Subcutaneous abdominal adipose tissue (tissue), 5 donors: Measurements from ENCODE around the gene MAK.
"Not testable (repeated sequence)": the region's sequence is repeated elsewhere in the genome, so short reads cannot be mapped to it uniquely, and the experiment has no call there.

Experiments
- H3K27ac ChIP-seq: one replicate; pipeline ENCODE4 v1.7.0; 2013; ENCODE audit warnings: low read depth, mild to moderate bottlenecking, inconsistent platforms, low read length, moderate library complexity
- H3K27me3 ChIP-seq, 5 donors: one replicate each; pipeline ENCODE4 v1.7.0; 2013; ENCODE audit warnings: low read length in 5 of 5, inconsistent platforms in 1 of 5; ENCODE audit not compliant: control insufficient read depth in 5 of 5, insufficient read depth in 4 of 5
- H3K36me3 ChIP-seq, 5 donors: one replicate each; pipeline ENCODE4 v1.7.0; 2013; ENCODE audit warnings: low read length in 5 of 5; ENCODE audit not compliant: control insufficient read depth in 5 of 5, insufficient read depth in 5 of 5
- H3K4me1 ChIP-seq, 5 donors: one replicate each; pipeline ENCODE4 v1.7.0; 2013; ENCODE audit warnings: low read length in 5 of 5, mild to moderate bottlenecking in 3 of 5, moderate library complexity in 1 of 5; ENCODE audit not compliant: control insufficient read depth in 5 of 5, insufficient read depth in 5 of 5
- H3K4me3 ChIP-seq, 5 donors: one replicate each; pipeline ENCODE4 v1.7.0; 2013; ENCODE audit warnings: low read length in 5 of 5, low read depth in 1 of 5
- H3K9ac ChIP-seq, 5 donors: one replicate each; pipeline ENCODE4 v1.7.0; 2013; ENCODE audit warnings: low read length in 5 of 5, mild to moderate bottlenecking in 4 of 5, moderate library complexity in 3 of 5
- H3K9me3 ChIP-seq, 5 donors: one replicate each; pipeline ENCODE4 v1.7.0; 2013; ENCODE audit warnings: low read length in 5 of 5; ENCODE audit not compliant: control insufficient read depth in 5 of 5
- donor health status: healthy.
- donor health status: healthy.
- donor health status: healthy.
- donor health status: healthy.
- donor health status: healthy.

Gene MAK

GRCh38 chr6:10854922-10855632 is 16.7 kb upstream of the MAK start:
- Histone ChIP-seq H3K4me3 (no peak overlapping the region), H3K36me3 (no peaks in the 10 kb centered on the region), H3K9me3 (peaks cover 0 to 4% (median 0%) of the 10 kb centered on the region in 5 donors), H3K27me3 (no peaks in the 10 kb centered on the region), H3K9ac (no peak overlapping the region), H3K4me1 (no peaks in the 10 kb centered on the region), H3K27ac (no peak overlapping the region)

GRCh38 chr6:10853849-10854300 is 15.5 kb upstream of the MAK start:
- not testable (repeated sequence) for H3K27ac ChIP-seq, H3K36me3 ChIP-seq, H3K4me3 ChIP-seq, H3K9ac ChIP-seq, H3K4me1 ChIP-seq, H3K27me3 ChIP-seq, H3K9me3 ChIP-seq

GRCh38 chr6:10852361-10852960 is 14.1 kb upstream of the MAK start:
- Histone ChIP-seq H3K4me1 (no peaks in the 10 kb centered on the region), H3K27me3 (no peaks in the 10 kb centered on the region), H3K27ac (no peak overlapping the region), H3K4me3 (no peak overlapping the region), H3K9me3 (peaks cover 0 to 4% (median 0%) of the 10 kb centered on the region in 5 donors), H3K36me3 (no peaks in the 10 kb centered on the region), H3K9ac (no peak overlapping the region)

- Histone ChIP-seq H3K27ac (no peak overlapping the region), H3K36me3 (no peaks in the 10 kb centered on the region), H3K4me1 (no peaks in the 10 kb centered on the region), H3K4me3 (no peak overlapping the region), H3K9ac (no peak overlapping the region), H3K9me3 (peaks cover 0 to 4% (median 0%) of the 10 kb centered on the region in 5 donors), H3K27me3 (no peaks in the 10 kb centered on the region)
Measured at GRCh38 chr6:10850728-10851127, 12.4 kb upstream of the MAK start.

GRCh38 chr6:10849901-10850300 is 11.6 kb upstream of the MAK start:
- H3K27ac ChIP-seq: no peak overlapping the region
- H3K36me3 ChIP-seq: no peaks in the 10 kb centered on the region
- H3K9ac ChIP-seq: no peak overlapping the region
- H3K9me3 ChIP-seq: peaks cover 0 to 4% (median 0%) of the 10 kb centered on the region in 5 donors
- no peaks in the 10 kb centered on the region for H3K27me3 ChIP-seq
- H3K4me1 ChIP-seq: no peaks in the 10 kb centered on the region
- no peak overlapping the region for H3K4me3 ChIP-seq

- H3K27ac ChIP-seq: no peak overlapping the region
- no peak overlapping the region for H3K9ac ChIP-seq
- H3K9me3 ChIP-seq: no peaks in the 10 kb centered on the region
- H3K27me3 ChIP-seq: no peaks in the 10 kb centered on the region
- H3K36me3 ChIP-seq: no peaks in the 10 kb centered on the region
- no peak overlapping the region for H3K4me3 ChIP-seq
- no peaks in the 10 kb centered on the region for H3K4me1 ChIP-seq
Measured at GRCh38 chr6:10847684-10848083, 9.3 kb upstream of the MAK start.

- Histone ChIP-seq H3K27me3 (no peaks in the 10 kb centered on the region), H3K9me3 (no peaks in the 10 kb centered on the region), H3K9ac (no peak overlapping the region), H3K4me1 (peaks cover 0 to 6% (median 4%) of the 10 kb centered on the region in 5 donors), H3K4me3 (no peak overlapping the region), H3K27ac (no peak overlapping the region), H3K36me3 (no peaks in the 10 kb centered on the region)
Measured at GRCh38 chr6:10843554-10843953, 5.2 kb upstream of the MAK start.

- H3K9me3 ChIP-seq: no peaks in the 10 kb centered on the region
- H3K9ac ChIP-seq: peak overlapping the region in 4 of 5 donors; percentile 37 to 80 (median 72)
- no peak overlapping the region for H3K27ac ChIP-seq
- no peaks in the 10 kb centered on the region for H3K36me3 ChIP-seq
- peaks cover 0 to 23% (median 17%) of the 10 kb centered on the region in 5 donors for H3K4me1 ChIP-seq
- no peaks in the 10 kb centered on the region for H3K27me3 ChIP-seq
- peak overlapping the region; percentile 70 to 86 (median 84) for H3K4me3 ChIP-seq
Measured at GRCh38 chr6:10838794-10839333, 525 bp upstream of the MAK start.

GRCh38 chr6:10837622-10837994 is 731 bp downstream of the MAK start:
- Histone ChIP-seq H3K9me3 (no peaks in the 10 kb centered on the region), H3K4me1 (peaks cover 0 to 23% (median 17%) of the 10 kb centered on the region in 5 donors), H3K27ac (no peak overlapping the region), H3K4me3 (peak overlapping the region; percentile 75 to 86 (median 85)), H3K27me3 (no peaks in the 10 kb centered on the region), H3K9ac (peak overlapping the region in 4 of 5 donors; percentile 64 to 80 (median 73)), H3K36me3 (no peaks in the 10 kb centered on the region)

- no peaks in the 10 kb centered on the region for H3K27me3 ChIP-seq
- peak overlapping the region in 4 of 5 donors; percentile 64 to 80 (median 73) for H3K9ac ChIP-seq
- H3K4me1 ChIP-seq: peaks cover 0 to 23% (median 17%) of the 10 kb centered on the region in 5 donors
- no peaks in the 10 kb centered on the region for H3K36me3 ChIP-seq
- H3K4me3 ChIP-seq: peak overlapping the region; percentile 75 to 86 (median 85)
- H3K27ac ChIP-seq: no peak overlapping the region
- H3K9me3 ChIP-seq: no peaks in the 10 kb centered on the region
Measured at GRCh38 chr6:10837009-10837621, 1.2 kb downstream of the MAK start.
